ENCODE measurements around the gene BCL7C.
"Not testable (repeated sequence)": the region's sequence is repeated elsewhere in the genome, so short reads cannot be mapped to it uniquely, and the experiment has no call there.

The BCL7C gene

GRCh38 chr16:30860729-30861128, 33.1 kb downstream of the BCL7C start:
- not testable (repeated sequence) for DNase-seq

DNA sequence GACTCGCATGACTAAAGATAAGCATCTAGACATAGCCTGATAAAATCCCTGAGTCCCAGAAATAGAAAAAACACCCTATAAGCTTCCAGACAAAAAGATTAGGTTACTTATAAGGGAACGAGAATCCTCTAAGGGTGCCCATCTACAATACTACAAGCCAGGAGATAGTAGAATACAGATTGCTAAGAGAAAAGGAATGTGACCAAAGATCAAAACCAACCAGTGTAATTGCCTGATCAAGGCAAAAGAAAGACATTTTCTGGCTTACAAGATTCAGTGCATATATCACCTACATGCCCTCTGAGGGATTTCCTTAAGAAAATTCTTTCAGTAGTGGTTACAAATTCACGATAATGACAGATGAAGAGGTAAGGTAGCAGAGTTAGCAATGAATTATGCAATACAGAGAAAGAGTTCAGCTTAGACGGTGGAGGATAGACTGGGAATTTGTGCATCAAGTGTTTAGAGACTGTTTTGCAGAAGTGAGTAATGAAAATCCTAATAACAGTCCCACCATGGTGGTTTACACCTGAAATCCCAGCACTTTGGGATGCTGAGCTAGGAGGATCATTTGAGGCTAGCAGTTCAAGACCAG, 35.0 kb downstream of the BCL7C start:
- no peak for DNase-seq

GRCh38 chr16:30858111-30858495, 35.8 kb downstream of the BCL7C start:
- DNase-seq = no peak

- no peak for DNase-seq
These were observed 40.1 kb downstream of the BCL7C start for GRCh38 chr16:30853758-30854157.

- no peak for DNase-seq
These were observed 43.6 kb downstream of the BCL7C start for GRCh38 chr16:30850246-30850645.

DNA sequence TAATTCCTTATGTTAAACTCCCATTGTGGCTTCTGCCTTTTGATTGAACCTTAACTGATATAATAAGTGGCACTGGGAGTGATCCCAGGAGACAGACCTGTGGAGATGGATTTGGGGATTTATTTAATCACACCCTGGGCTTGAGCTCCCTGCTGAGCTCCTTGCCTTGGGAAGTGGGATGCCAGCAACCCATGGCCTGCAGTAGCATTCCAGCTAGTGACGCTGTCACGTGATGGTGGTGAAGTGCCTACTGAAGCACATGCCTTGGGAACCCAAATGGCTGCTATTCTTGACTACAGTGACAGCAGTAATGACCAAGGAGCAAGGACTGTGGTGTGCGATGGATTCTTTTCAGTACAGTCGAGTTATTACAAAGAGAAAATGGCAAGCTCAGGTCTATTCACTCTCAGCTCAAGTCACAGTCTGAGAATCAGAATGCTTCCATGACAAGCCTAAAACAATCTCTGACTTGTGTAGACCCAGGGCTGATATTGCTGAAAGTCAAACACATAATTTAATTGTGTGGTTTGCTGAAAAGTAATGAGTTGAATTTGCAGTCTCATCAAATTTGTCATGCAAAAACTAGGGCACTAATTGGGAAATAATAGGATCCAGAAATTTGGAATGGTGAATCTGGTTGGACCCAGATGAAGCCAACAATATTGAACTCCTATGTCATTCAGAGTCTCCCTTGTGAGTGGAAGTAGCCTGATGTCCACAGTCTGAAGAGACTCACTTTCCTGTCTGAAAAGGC, 47.1 kb downstream of the BCL7C start:
- no peak for DNase-seq

DNA sequence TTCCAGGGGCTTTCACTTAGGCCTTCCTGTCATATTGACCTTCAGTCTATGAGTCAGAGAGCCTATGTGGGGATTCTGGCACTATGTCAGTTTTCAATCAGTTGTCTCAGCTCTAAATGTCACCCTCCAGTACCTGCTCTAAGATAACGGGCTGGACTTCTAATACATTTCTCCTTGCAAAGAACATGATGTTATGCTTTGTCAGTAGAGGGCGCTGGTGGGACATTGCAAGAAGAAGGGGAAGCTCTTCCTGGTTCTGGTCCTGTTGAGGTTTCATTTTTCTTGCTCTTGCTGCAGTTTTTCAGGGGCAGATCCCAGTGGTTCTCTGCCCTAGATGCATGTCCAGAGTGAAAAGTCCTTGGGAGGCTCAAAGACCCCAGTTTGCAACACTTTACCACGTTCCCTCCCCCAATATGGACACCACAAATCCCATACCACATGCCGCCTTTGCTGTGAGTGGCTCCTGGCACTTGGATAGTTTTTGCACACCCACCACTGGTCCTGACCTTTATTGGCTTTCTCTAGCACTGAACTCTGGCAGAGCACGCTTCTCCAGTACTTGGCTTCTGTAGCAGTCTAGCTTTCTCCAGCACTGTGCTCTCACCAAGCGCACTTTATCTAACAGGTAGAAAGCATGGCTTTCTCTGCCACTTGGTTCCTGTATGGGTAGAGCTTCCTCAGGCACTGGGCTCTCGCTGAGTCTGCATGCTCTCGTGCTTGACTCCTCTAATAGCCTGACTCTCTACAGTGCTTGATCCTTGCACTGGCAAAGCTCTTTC, 49.0 kb downstream of the BCL7C start:
- peak; percentile 81 to 84 for DNase-seq

GRCh38 chr16:30844346-30844670, 49.6 kb downstream of the BCL7C start:
- DNase-seq = no peak

DNA sequence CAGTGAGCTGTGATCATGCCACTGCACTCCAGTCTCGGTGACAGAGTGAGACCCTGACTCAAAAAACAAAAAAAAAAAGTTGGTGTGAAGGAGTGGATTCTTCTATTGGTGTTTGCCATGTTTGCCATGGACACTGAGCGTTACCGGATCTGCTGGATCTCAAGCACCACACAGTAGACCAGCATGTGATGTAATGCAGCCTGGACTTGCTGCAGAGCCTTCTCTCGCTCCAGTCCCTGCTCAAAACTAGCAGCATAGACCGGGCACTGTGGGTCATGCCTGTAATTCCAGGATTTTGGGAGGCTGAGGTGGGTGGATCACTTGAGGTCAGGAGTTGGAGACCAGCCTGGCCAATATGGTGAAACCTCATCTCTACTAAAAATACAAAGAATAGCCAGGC, 50.4 kb downstream of the BCL7C start:
- no peak for DNase-seq

DNA sequence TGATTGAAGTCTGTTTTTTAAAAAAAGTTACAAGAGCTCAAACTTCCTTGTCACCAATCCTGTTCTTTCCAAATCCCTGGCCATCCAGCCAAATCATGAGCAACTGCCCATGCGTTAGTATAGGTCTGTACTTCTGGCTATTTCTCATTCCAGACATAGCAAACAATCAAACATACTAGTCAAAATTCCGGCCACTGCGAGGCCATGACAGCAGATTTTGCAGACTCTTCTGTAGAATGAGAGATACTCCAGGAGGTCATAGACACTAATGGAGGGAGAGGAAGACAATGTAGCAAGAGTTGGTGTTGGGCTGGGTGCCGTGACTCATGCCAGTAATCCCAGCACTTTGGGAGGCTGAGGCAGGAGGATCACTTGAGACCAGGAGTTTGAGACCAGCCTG, 50.9 kb downstream of the BCL7C start:
- no peak for DNase-seq

DNA sequence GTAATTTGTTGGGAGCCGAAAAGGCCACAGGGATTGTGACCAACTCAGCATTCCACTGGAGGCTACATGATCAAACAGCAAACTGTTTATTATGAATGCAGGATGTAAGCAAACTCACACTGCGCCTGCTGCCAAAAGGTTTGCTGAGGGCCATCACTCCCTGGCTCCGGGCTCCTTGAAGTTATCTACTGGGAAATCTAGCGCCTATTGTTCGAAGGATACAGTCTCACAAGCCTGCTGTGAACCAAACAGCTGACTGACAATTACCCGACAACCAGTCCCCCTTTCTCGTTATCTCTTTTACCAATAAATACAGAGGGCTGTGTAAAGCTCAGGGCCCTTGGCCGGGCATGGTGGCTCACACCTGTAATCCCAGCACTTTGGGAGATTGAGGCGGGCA, 52.5 kb downstream of the BCL7C start:
- DNase-seq = no peak

- DNase-seq = no peak
These were observed 53.3 kb downstream of the BCL7C start for GRCh38 chr16:30840611-30841010.

DNA sequence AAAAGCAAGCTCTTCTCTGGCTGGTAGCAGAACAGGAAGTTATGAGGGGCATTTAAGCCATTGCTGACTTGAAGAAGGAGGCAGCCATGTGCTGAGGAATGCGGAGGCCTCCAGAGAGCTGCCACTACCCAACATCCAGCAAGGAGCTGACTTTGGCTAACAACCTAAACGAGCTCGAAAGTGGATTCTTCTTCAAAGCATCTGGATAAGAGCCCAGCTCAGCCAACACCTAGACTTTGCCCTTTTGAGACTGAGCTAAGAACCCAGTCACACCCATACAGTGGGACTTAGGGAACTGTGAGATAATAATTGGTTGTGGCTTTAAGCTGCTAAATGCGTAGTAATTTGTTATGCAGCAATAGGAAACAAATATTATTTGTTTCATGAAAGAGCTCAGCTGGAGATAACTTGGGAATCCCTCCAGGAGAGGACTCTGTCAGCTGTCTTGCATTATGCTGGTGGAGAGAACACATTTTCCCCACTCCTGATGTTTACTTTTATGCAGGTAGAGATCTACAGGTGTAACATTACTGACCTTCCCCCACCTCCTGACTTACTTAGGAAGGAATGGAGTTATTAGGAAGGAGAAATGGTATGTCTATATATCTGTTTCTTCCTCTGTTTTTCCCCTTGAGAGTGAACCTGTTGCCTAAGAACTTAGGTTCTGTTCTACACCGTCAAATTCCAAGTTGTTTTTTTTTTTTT, 54.2 kb downstream of the BCL7C start:
- no peak for DNase-seq

DNA sequence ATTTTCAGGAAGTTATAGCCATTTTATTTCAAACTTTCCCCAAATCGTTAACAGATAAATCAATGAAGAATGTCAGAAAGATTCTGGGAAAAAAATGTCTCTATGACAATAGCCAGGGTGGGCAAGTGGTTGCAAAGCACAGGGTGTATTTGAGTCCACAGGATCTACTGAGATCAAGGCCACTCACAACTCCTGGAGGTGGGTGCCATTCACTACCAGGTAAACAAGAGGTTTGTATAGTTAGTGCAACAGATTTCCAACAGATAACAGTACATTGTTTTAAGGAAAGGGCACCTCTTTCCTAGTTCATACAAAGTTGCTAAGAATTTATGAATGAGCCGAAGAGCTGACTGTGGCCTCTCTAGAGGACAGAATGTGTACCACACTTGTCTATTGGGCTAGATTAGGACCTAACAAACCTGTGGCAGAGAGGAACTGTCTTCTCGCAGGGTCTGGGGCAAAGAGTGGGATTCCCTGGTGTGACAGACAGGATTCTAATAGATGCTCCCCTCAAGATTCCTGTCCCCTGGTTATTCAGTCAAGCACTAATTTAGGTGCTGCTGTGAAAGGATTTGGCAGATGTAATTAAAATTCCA, 54.9 kb downstream of the BCL7C start:
- no peak for DNase-seq

DNA sequence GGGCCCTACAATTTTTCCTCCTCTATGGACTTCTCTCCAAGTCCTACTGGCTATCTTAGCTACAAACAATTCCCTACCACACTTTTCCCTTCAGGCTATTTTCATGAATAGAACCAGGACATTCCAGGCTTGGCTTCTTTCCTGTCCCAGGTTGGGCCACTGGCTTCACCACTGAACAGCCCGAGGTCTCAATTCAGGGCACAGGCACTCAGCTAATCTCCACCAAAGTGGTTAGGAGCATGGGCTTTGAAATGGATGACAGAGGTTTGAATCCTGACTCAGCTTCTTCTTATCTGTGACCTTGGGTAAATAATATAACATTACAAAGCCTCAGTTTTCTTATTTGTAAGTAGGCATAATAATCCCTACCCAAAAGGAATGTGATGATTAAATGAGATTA, 56.0 kb downstream of the BCL7C start:
- DNase-seq = no peak
